SK-N-SH (cell line): ENCODE results near the gene RHBDF2. TPM values are rescaled to one million over a fixed set of nuclear protein-coding genes. Genes with fewer than 3 reads are reported as not detected.

Experiments used
- CTCF ChIA-PET: fragments of 300-600, 350-600 bp; formaldehyde crosslinking; extraction: SDS; loops from one replicate; lab custom pipeline; 2021; lab: Yijun Ruan, JAX
- POLR2A ChIA-PET: fragments of 350-600 bp; sonication (Branson Sonifier 250); formaldehyde crosslinking; extraction: SDS; loops from one replicate; lab custom pipeline; 2020; ENCODE audit warnings: antibody characterized with exemption, inconsistent platforms; lab: Yijun Ruan, JAX
- DNase-seq: peaks from one replicate; pipeline ENCODE4 v3.0.0; 2012
- H2AFZ ChIP-seq: fragments of 200-600 bp; sonication (generic); 2 replicates; pipeline ENCODE4 v1.8.1; 2016; ENCODE audit warnings: antibody characterized with exemption, mild to moderate bottlenecking, low read depth
- H3F3A ChIP-seq: fragments of 200-600 bp; sonication (generic); replicated peaks from 2 replicates; pipeline ENCODE3; 2016; ENCODE audit warnings: antibody characterized with exemption, mild to moderate bottlenecking; ENCODE audit not compliant: insufficient read depth
- H3K27ac ChIP-seq, 2 experiments: fragments of 200-500 bp in 1 of 2; fragments of 200-600 bp in 1 of 2; sonication (Bioruptor generic) in 1 of 2; sonication (generic), shearing (Covaris generic) in 1 of 2; 2 replicates each; pipeline versions ENCODE4 v1.5.1 to v1.6.1; 2014 to 2016; ENCODE audit warnings: low read depth in 2 of 2, inconsistent platforms in 1 of 2, low read length in 1 of 2, mild to moderate bottlenecking in 1 of 2, mixed read lengths in 1 of 2
- H3K27me3 ChIP-seq: fragments of 200-600 bp; sonication (generic), shearing (Covaris generic); 2 replicates; pipeline ENCODE4 v1.6.1; 2016; ENCODE audit warnings: mixed run types; ENCODE audit not compliant: insufficient read depth
- H3K36me3 ChIP-seq, 2 experiments: fragments of 200-500 bp in 1 of 2; fragments of 200-600 bp in 1 of 2; sonication (Bioruptor generic) in 1 of 2; sonication (generic) in 1 of 2; replicated peaks in 1 of 2; 2 replicates each; pipeline versions ENCODE3 to v1.5.1; 2014 to 2016; ENCODE audit warnings: low read length in 1 of 2, mild to moderate bottlenecking in 1 of 2; ENCODE audit not compliant: insufficient read depth in 2 of 2, control insufficient read depth in 1 of 2
- H3K4me1 ChIP-seq, 2 experiments: fragments of 200-500 bp in 1 of 2; fragments of 200-600 bp in 1 of 2; sonication (Bioruptor generic) in 1 of 2; sonication (generic), shearing (Covaris generic) in 1 of 2; 2 replicates each; pipeline versions ENCODE4 v1.5.1 to v1.6.1; 2014 to 2016; ENCODE audit warnings: low read depth in 1 of 2, low read length in 1 of 2, mixed run types in 1 of 2; ENCODE audit not compliant: insufficient read depth in 2 of 2, control insufficient read depth in 1 of 2
- H3K4me2 ChIP-seq: fragments of 200-600 bp; sonication (generic), shearing (Covaris generic); 2 replicates; pipeline ENCODE4 v1.6.1; 2017; ENCODE audit warnings: mixed run types
- H3K4me3 ChIP-seq, 2 experiments: fragments of 200-500 bp in 1 of 2; fragments of 200-600 bp in 1 of 2; sonication (Bioruptor generic) in 1 of 2; sonication (generic), shearing (Covaris generic) in 1 of 2; 2 replicates each; pipeline versions ENCODE4 v1.5.1 to v1.8.1; 2014 to 2016; ENCODE audit warnings: low read depth in 2 of 2, inconsistent platforms in 1 of 2, low read length in 1 of 2, mild to moderate bottlenecking in 1 of 2, mixed read lengths in 1 of 2, moderate library complexity in 1 of 2
- H3K79me2 ChIP-seq: fragments of 200-600 bp; sonication (generic); 2 replicates; pipeline ENCODE4 v1.8.1; 2017; ENCODE audit warnings: mild to moderate bottlenecking; ENCODE audit not compliant: insufficient read depth
- H3K9ac ChIP-seq: fragments of 200-600 bp; sonication (generic); 2 replicates; pipeline ENCODE4 v1.6.1; 2017; ENCODE audit warnings: mixed run types
- H3K9me2 ChIP-seq: fragments of 200-600 bp; sonication (generic); 2 replicates; pipeline ENCODE4 v1.6.1; 2017; ENCODE audit warnings: mixed run types
- H3K9me3 ChIP-seq: fragments of 200-600 bp; sonication (generic); 2 replicates; pipeline ENCODE4 v1.6.1; 2017; ENCODE audit warnings: mixed run types, mild to moderate bottlenecking, moderate library complexity
- H4K20me1 ChIP-seq: fragments of 200-600 bp; sonication (generic); 2 replicates; pipeline ENCODE4 v1.6.1; 2017; ENCODE audit warnings: mild to moderate bottlenecking, mixed run types; ENCODE audit not compliant: insufficient read depth
- ELF1 ChIP-seq: IDR thresholded peaks from 2 replicates; pipeline ENCODE4 v1.4.0; 2012
- EP300 ChIP-seq, 2 experiments: IDR thresholded peaks; 2 replicates each; pipeline versions ENCODE4 v1.4.0 to v1.6.1; 2012; ENCODE audit warnings: borderline replicate concordance in 1 of 2, low read depth in 1 of 2, low read length in 1 of 2
- GATA2 ChIP-seq: sonication (generic); formaldehyde crosslinking; IDR thresholded peaks from 2 replicates; pipeline ENCODE4 v1.5.0; 2020; ENCODE audit warnings: mild to moderate bottlenecking, missing genetic modification reagents
- JUND ChIP-seq: IDR thresholded peaks from 2 replicates; pipeline ENCODE4 v1.4.0; 2012
- MXI1 ChIP-seq: IDR thresholded peaks from 2 replicates; pipeline ENCODE4 v1.6.1; 2012; ENCODE audit warnings: mild to moderate bottlenecking, low read depth, low read length, improper control_type of control experiment
- NFIC ChIP-seq: IDR thresholded peaks from 2 replicates; pipeline ENCODE4 v1.4.0; 2012; ENCODE audit warnings: borderline replicate concordance
- RFX5 ChIP-seq: IDR thresholded peaks from 2 replicates; pipeline ENCODE4 v1.6.1; 2012; ENCODE audit warnings: mild to moderate bottlenecking, improper control_type of control experiment, low read length
- TEAD4 ChIP-seq: IDR thresholded peaks from 2 replicates; pipeline ENCODE4 v1.4.0; 2012; ENCODE audit warnings: mild to moderate bottlenecking, borderline replicate concordance; ENCODE audit not compliant: insufficient read depth
- WGBS: methylation state at CpG from one replicate; pipeline ENCODE4 v1.1.6; 2017; ENCODE audit warnings: low lambda C conversion rate; 5-methylcytosine and 5-hydroxymethylcytosine counted together
- polyA plus RNA-seq, 3 experiments: library from polyadenylated mRNA; depleted of rRNA; stranded (reverse); fragments of >200 nt; gene quantifications; 2 replicates each; pipeline ENCODE4 v1.2.3, GENCODE V29; 2012
- TF ChIP-seq, protein P1 (sequence below): IDR thresholded peaks from 2 replicates; pipeline ENCODE4 v1.4.0; 2012; ENCODE audit warnings: low read depth, borderline replicate concordance
- TF ChIP-seq, protein P2 (sequence below): fragments of 150-350 bp; IDR thresholded peaks from 2 replicates; pipeline ENCODE4 v1.6.1; 2017; ENCODE audit warnings: antibody characterized with exemption, low read length, low read depth, borderline replicate concordance
- TF ChIP-seq, protein P3 (sequence below): IDR thresholded peaks from 2 replicates; pipeline ENCODE4 v1.4.0; 2012; ENCODE audit warnings: low read depth

Gene RHBDF2
- polyA plus RNA-seq, 1 of the 3 experiments (the other 2 are of a cell fraction) = 16.1 TPM

DNA sequence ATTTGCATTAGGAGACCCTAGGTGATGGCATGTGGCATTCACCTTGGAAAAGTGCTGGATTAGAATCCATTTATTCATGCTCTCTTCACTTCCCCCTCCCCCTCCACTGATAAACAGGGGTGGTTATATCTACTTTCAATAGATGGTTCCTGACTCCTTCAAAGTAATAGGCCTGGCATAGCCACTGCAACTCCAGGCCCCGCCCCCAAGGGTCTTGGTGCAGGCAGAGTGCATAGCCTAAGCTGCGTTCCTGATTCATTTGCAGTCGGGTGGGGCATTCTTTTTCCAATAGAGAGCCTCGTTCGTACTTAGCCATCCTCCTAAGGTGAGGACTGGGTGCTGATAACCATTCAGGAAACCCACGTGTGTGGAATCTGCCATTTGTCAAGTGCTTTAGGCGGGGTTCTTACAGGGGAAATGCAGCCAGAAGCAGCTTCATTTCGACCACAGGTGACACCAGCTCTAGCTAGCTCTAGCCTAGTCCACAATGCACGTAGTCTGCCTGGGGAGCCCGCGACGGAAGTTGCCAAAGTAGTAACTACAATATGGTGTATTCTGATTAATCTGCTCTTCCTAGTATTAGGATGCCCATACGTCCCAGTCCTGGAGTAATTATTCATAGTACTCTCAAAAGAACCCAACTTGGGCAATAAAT, 59.4 kb downstream of the RHBDF2 start:
- 95% methylated on average over 9 of the region's 13 CpGs for WGBS
- Histone ChIP-seq H3K36me3 (no peaks in the 10 kb centered on the region), H3K27ac (no peak overlapping the region), H2AFZ (no peak overlapping the region), H3K79me2 (peaks cover 94% of the 10 kb centered on the region), H3K4me3 (no peak overlapping the region), H3K4me2 (no peak overlapping the region), H4K20me1 (peaks cover 81% of the 10 kb centered on the region), H3K9me2 (no peaks in the 10 kb centered on the region), H3K27me3 (no peaks in the 10 kb centered on the region), H3K9me3 (no peaks in the 10 kb centered on the region), H3F3A (peaks cover 21% of the 10 kb centered on the region), H3K9ac (no peak overlapping the region), H3K4me1 (peaks cover 22 to 26% of the 10 kb centered on the region in 2 experiments; a peak in 3 of 4 replicates)
- ChIA-PET CTCF (interaction anchor here (1.0 to 4.0 kb wide), 2 partner anchors 11 to 14 kb away, joined by 3 to 32 read pairs; partner anchors contain the start of gene UBE2O), POLR2A (no interaction called here)
- TF ChIP-seq TEAD4 = no peak
- TF ChIP-seq EP300 (IDR thresholded peaks at IDR 0.05; ENCODE audit: borderline replicate concordance in 1 of 2, low read depth in 1 of 2, low read length in 1 of 2) = no peak
- TF ChIP-seq, protein P1, sequence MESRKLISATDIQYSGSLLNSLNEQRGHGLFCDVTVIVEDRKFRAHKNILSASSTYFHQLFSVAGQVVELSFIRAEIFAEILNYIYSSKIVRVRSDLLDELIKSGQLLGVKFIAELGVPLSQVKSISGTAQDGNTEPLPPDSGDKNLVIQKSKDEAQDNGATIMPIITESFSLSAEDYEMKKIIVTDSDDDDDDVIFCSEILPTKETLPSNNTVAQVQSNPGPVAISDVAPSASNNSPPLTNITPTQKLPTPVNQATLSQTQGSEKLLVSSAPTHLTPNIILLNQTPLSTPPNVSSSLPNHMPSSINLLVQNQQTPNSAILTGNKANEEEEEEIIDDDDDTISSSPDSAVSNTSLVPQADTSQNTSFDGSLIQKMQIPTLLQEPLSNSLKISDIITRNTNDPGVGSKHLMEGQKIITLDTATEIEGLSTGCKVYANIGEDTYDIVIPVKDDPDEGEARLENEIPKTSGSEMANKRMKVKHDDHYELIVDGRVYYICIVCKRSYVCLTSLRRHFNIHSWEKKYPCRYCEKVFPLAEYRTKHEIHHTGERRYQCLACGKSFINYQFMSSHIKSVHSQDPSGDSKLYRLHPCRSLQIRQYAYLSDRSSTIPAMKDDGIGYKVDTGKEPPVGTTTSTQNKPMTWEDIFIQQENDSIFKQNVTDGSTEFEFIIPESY = no peak
- TF ChIP-seq, protein P2, sequence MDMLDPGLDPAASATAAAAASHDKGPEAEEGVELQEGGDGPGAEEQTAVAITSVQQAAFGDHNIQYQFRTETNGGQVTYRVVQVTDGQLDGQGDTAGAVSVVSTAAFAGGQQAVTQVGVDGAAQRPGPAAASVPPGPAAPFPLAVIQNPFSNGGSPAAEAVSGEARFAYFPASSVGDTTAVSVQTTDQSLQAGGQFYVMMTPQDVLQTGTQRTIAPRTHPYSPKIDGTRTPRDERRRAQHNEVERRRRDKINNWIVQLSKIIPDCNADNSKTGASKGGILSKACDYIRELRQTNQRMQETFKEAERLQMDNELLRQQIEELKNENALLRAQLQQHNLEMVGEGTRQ = no peak
- TF ChIP-seq RFX5 = no peak
- TF ChIP-seq MXI1 = no peak
- no peak for TF ChIP-seq JUND
- no peak for TF ChIP-seq GATA2
- TF ChIP-seq NFIC = no peak
- TF ChIP-seq, protein P3, sequence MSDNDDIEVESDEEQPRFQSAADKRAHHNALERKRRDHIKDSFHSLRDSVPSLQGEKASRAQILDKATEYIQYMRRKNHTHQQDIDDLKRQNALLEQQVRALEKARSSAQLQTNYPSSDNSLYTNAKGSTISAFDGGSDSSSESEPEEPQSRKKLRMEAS = no peak
- DNase-seq = no peak

DNA sequence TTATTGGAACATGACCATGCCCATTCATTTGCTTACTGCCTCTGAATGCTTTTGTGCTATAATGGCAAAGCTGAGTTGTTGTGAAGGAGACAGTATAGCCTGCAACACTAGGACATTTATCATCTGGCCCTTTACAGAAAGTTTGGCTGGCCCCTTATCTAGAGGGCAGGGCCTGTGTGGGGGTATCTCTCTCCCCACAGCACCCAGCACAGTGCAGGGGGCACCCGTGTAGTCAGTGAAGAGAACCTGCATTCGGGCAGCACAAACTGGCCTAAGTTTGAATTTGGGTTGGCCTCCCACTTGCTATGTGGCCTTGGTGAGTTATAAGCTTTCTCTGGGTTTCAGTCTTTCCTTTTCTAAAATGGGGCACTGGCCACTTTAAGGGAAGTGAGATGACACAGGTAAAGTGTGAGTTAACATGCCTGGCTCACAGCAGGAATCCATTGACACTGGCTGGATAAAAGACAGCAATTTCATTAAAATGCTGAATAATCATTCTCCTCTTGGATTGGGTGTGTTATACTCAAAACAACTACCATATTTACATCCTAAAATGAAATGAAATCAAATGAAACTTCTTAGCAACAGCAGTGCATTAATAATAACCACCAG, 60.4 kb downstream of the RHBDF2 start:
- H3K9me2 ChIP-seq = no peaks in the 10 kb centered on the region
- H4K20me1 ChIP-seq = peaks cover 78% of the 10 kb centered on the region
- no peaks in the 10 kb centered on the region for H3K9me3 ChIP-seq
- H3K79me2 ChIP-seq = peaks cover 95% of the 10 kb centered on the region
- CTCF ChIA-PET = interaction anchor here (1.1 to 1.6 kb wide), 4 partner anchors 17 to 66 kb away, joined by 3 to 5 read pairs (median 4); no protein-coding TSS in a partner anchor
- H3K4me2 ChIP-seq = no peak overlapping the region
- DNase-seq = no peak
- no peaks in the 10 kb centered on the region for H3K36me3 ChIP-seq
- no peak overlapping the region for H3K9ac ChIP-seq
- peaks cover 12 to 19% of the 10 kb centered on the region in 2 experiments; a peak in 3 of 4 replicates for H3K4me1 ChIP-seq
- no peak for TF ChIP-seq ELF1
- TF ChIP-seq, all 33 proteins: peak for 0
- Histone ChIP-seq H3K27me3 (no peaks in the 10 kb centered on the region), H3K27ac (no peak overlapping the region), H3K4me3 (no peak overlapping the region), H3F3A (peaks cover 12% of the 10 kb centered on the region), H2AFZ (no peak overlapping the region)
- POLR2A ChIA-PET = no interaction called here
- WGBS = 96% methylated on average over 2 of the region's 2 CpGs
